Neural progenitor cell (in vitro differentiated cells): ENCODE results near the gene XIAP.

ENCODE experiments used
- EZH2 ChIP-seq: fragments of 200-600 bp; sonication (generic); IDR thresholded peaks from 2 replicates; pipeline ENCODE4 v1.6.1; 2017; ENCODE audit warnings: antibody characterized with exemption, mild to moderate bottlenecking, moderate library complexity
- EZH2phosphoT487 ChIP-seq: fragments of 200-600 bp; sonication (generic); IDR thresholded peaks from 2 replicates; pipeline ENCODE4 v1.6.1; 2017; ENCODE audit warnings: antibody characterized with exemption
- TF ChIP-seq, protein P1 (sequence below): fragments of 200-600 bp; sonication (generic); IDR thresholded peaks from 2 replicates; pipeline ENCODE4 v1.5.1; 2017; ENCODE audit warnings: antibody characterized with exemption, mild to moderate bottlenecking

DNA sequence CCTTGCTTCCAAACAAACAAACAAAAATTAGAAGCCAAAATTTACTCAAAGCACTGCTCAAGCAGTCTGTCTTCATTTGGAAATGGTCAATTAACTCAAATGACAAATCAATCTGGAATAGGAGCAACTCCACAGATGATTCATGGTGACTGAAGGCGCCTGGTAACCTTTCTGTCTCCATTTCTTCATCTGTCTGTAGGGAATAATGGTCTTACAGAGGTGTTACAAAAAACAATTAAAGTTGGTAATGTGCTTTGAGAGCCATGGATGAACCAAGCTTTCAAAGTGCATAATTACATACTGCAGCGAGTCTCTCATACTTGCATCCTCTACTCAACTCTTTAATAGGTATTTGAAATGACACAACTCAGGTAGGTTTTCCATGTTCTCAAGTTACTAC lies 63.4 kb downstream of the XIAP start:
- TF ChIP-seq, protein P1, sequence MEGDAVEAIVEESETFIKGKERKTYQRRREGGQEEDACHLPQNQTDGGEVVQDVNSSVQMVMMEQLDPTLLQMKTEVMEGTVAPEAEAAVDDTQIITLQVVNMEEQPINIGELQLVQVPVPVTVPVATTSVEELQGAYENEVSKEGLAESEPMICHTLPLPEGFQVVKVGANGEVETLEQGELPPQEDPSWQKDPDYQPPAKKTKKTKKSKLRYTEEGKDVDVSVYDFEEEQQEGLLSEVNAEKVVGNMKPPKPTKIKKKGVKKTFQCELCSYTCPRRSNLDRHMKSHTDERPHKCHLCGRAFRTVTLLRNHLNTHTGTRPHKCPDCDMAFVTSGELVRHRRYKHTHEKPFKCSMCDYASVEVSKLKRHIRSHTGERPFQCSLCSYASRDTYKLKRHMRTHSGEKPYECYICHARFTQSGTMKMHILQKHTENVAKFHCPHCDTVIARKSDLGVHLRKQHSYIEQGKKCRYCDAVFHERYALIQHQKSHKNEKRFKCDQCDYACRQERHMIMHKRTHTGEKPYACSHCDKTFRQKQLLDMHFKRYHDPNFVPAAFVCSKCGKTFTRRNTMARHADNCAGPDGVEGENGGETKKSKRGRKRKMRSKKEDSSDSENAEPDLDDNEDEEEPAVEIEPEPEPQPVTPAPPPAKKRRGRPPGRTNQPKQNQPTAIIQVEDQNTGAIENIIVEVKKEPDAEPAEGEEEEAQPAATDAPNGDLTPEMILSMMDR = no peak
- no peak for TF ChIP-seq EZH2
- TF ChIP-seq EZH2phosphoT487 = no peak
